Colonic mucosa (tissue), 4 donors: Measurements from ENCODE around the gene TEX13D. TPM values are rescaled to one million over a fixed set of nuclear protein-coding genes. Genes with fewer than 3 reads are reported as not detected.

Experiments used
- DNase-seq: peaks from one replicate; pipeline ENCODE4 v3.0.0-alpha.2; 2020
- H3K27ac ChIP-seq: fragments of 200-600 bp; one replicate; pipeline ENCODE4 v1.8.0; 2021
- H3K27me3 ChIP-seq: fragments of 200-600 bp; one replicate; pipeline ENCODE4 v1.8.0; 2021
- H3K36me3 ChIP-seq: fragments of 200-600 bp; one replicate; pipeline ENCODE4 v1.8.0; 2021
- H3K4me1 ChIP-seq: fragments of 200-600 bp; one replicate; pipeline ENCODE4 v1.8.0; 2021; ENCODE audit warnings: mild to moderate bottlenecking
- H3K4me3 ChIP-seq: fragments of 200-600 bp; one replicate; pipeline ENCODE4 v1.8.0; 2021
- H3K9ac ChIP-seq, 2 donors: one replicate each; pipeline ENCODE4 v1.7.0; 2013; ENCODE audit warnings: control low read depth in 2 of 2, low read depth in 2 of 2, low read length in 2 of 2
- H3K9me3 ChIP-seq: fragments of 200-600 bp; one replicate; pipeline ENCODE4 v1.8.0; 2021
- CTCF ChIP-seq: fragments of 200-600 bp; IDR thresholded peaks from one replicate; pipeline ENCODE4 v1.8.0; 2022; ENCODE audit warnings: antibody characterized with exemption, mild to moderate bottlenecking
- intact Hi-C: fragments of 100-400 bp; cut with DNase I; formaldehyde crosslinking; loops from one replicate; pipeline ENCODE4 v1.14.1; 2022
- total RNA-seq, 2 donors: library from RNA; stranded (reverse); fragmentation: NEBNext Ultra II Directional in 1 of 2; extraction: Animal tissue kit (Norgen Biotek cat#: 25700) in 1 of 2; gene quantifications; one replicate each; pipeline ENCODE4 v1.2.1, GENCODE V29; 2021
- donor health status: healthy.
- donor health status: DM: no; HTN: no; CAD: no.
- donor health status: DM: no; HTN: no; CAD: no.

Gene TEX13D
- total RNA-seq, 2 donors from 2014 or later, result not detected

- no peak overlapping the region for H3K4me3 ChIP-seq
- no peak overlapping the region for H3K9ac ChIP-seq
- no peaks in the 10 kb centered on the region for H3K9me3 ChIP-seq
- H3K27ac ChIP-seq, result no peak overlapping the region
- no peak for DNase-seq
- intact Hi-C loops, result no loop called here
- no peaks in the 10 kb centered on the region for H3K4me1 ChIP-seq
- H3K27me3 ChIP-seq, result no peaks in the 10 kb centered on the region
- TF ChIP-seq CTCF, result no peak
- H3K36me3 ChIP-seq, result no peaks in the 10 kb centered on the region
Observed at GRCh38 chrX:124354648-124355047, 22.2 kb downstream of the TEX13D start.

- H3K4me3 ChIP-seq, result no peak overlapping the region
- H3K27me3 ChIP-seq, result no peaks in the 10 kb centered on the region
- no peak for DNase-seq
- no peaks in the 10 kb centered on the region for H3K4me1 ChIP-seq
- H3K9ac ChIP-seq, result no peak overlapping the region
- no peak for TF ChIP-seq CTCF
- no peaks in the 10 kb centered on the region for H3K36me3 ChIP-seq
- intact Hi-C loops, result no loop called here
- no peak overlapping the region for H3K27ac ChIP-seq
- H3K9me3 ChIP-seq, result no peaks in the 10 kb centered on the region
Observed at GRCh38 chrX:124358800-124359383, 26.4 kb downstream of the TEX13D start.

GRCh38 chrX:124362072-124362471 lies 29.6 kb downstream of the TEX13D start:
- no peak overlapping the region for H3K27ac ChIP-seq
- intact Hi-C loops, result no loop called here
- TF ChIP-seq CTCF, result no peak
- no peak overlapping the region for H3K4me3 ChIP-seq
- no peaks in the 10 kb centered on the region for H3K4me1 ChIP-seq
- no peaks in the 10 kb centered on the region for H3K9me3 ChIP-seq
- DNase-seq, result no peak
- no peaks in the 10 kb centered on the region for H3K27me3 ChIP-seq
- no peaks in the 10 kb centered on the region for H3K36me3 ChIP-seq
- no peak overlapping the region for H3K9ac ChIP-seq

- intact Hi-C loops, result no loop called here
- TF ChIP-seq CTCF, result no peak
Observed at GRCh38 chrX:124362761-124363160, 30.3 kb downstream of the TEX13D start.

GRCh38 chrX:124369722-124370121 lies 37.3 kb downstream of the TEX13D start:
- Histone ChIP-seq H3K9ac (no peak overlapping the region), H3K27ac (no peak overlapping the region), H3K4me1 (no peaks in the 10 kb centered on the region), H3K36me3 (no peaks in the 10 kb centered on the region), H3K4me3 (no peak overlapping the region), H3K27me3 (no peaks in the 10 kb centered on the region), H3K9me3 (no peaks in the 10 kb centered on the region)
- no peak for TF ChIP-seq CTCF
- no peak for DNase-seq
- intact Hi-C loops, result no loop called here

More at GRCh38 chrX:124362761-124363160, 30.3 kb downstream of the TEX13D start:
- no peaks in the 10 kb centered on the region for H3K27me3 ChIP-seq
- H3K27ac ChIP-seq, result no peak overlapping the region
- no peak overlapping the region for H3K9ac ChIP-seq
- DNase-seq, result no peak
- H3K36me3 ChIP-seq, result no peaks in the 10 kb centered on the region
- no peak overlapping the region for H3K4me3 ChIP-seq
- H3K4me1 ChIP-seq, result no peaks in the 10 kb centered on the region
- H3K9me3 ChIP-seq, result no peaks in the 10 kb centered on the region
